Measurements from ENCODE around the gene DAZAP1.

GRCh38 chr19:1408300-1409203 lies 1.2 kb downstream of the DAZAP1 start:
- TF ChIP-seq CTCF (IDR thresholded peaks at IDR 0.05) (no peak), EP300 (IDR thresholded peaks at IDR 0.05) (no peak)

All from ovary (tissue), 3 donors.